Nephron progenitor cell (in vitro differentiated cells): ENCODE results near the gene MAP1LC3B.
A peak's percentile ranks its signal among the peaks of the same experiment; 100 is the strongest.

ENCODE experiments used
- DNase-seq: peaks from one replicate; pipeline ENCODE4 v3.0.0; 2021
- H3K27ac Mint-ChIP-seq: 2 replicates; pipeline ENCODE4 v1.8.0; 2021; ENCODE audit warnings: mild to moderate bottlenecking, moderate library complexity, mixed read lengths
- H3K27me3 Mint-ChIP-seq: 2 replicates; pipeline ENCODE4 v1.8.0; 2021; ENCODE audit warnings: mild to moderate bottlenecking, low read depth, mixed read lengths; ENCODE audit not compliant: poor library complexity
- H3K36me3 Mint-ChIP-seq: 2 replicates; pipeline ENCODE4 v1.8.0; 2021; ENCODE audit warnings: low read depth, mixed read lengths
- H3K4me1 Mint-ChIP-seq: 2 replicates; pipeline ENCODE4 v1.8.0; 2021; ENCODE audit warnings: mixed read lengths
- H3K4me3 Mint-ChIP-seq: 2 replicates; pipeline ENCODE4 v1.8.0; 2021; ENCODE audit warnings: mild to moderate bottlenecking, moderate library complexity, mixed read lengths
- H3K9me3 Mint-ChIP-seq: 2 replicates; pipeline ENCODE4 v1.8.0; 2021; ENCODE audit warnings: mild to moderate bottlenecking, moderate library complexity, mixed read lengths
- TF ChIP-seq, protein P1 (sequence below): fragments of 200-600 bp; sonication (generic); IDR thresholded peaks from 2 replicates; pipeline ENCODE4 v1.5.0; 2021; ENCODE audit warnings: antibody characterized with exemption

The MAP1LC3B gene

GRCh38 chr16:87438611-87438985 lies 46.5 kb downstream of the MAP1LC3B start:
- Mint-ChIP-seq H3K36me3 (peaks cover 38% of the 10 kb centered on the region), H3K4me1 (peaks cover 26% of the 10 kb centered on the region), H3K27me3 (no peaks in the 10 kb centered on the region), H3K9me3 (peaks cover 20% of the 10 kb centered on the region), H3K27ac (no peak overlapping the region), H3K4me3 (no peak overlapping the region)
- TF ChIP-seq, protein P1, sequence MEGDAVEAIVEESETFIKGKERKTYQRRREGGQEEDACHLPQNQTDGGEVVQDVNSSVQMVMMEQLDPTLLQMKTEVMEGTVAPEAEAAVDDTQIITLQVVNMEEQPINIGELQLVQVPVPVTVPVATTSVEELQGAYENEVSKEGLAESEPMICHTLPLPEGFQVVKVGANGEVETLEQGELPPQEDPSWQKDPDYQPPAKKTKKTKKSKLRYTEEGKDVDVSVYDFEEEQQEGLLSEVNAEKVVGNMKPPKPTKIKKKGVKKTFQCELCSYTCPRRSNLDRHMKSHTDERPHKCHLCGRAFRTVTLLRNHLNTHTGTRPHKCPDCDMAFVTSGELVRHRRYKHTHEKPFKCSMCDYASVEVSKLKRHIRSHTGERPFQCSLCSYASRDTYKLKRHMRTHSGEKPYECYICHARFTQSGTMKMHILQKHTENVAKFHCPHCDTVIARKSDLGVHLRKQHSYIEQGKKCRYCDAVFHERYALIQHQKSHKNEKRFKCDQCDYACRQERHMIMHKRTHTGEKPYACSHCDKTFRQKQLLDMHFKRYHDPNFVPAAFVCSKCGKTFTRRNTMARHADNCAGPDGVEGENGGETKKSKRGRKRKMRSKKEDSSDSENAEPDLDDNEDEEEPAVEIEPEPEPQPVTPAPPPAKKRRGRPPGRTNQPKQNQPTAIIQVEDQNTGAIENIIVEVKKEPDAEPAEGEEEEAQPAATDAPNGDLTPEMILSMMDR: no peak
- DNase-seq: no peak

GRCh38 chr16:87439926-87440325 lies 47.8 kb downstream of the MAP1LC3B start:
- H3K27ac Mint-ChIP-seq: no peak overlapping the region
- peaks cover 4% of the 10 kb centered on the region for H3K27me3 Mint-ChIP-seq
- peaks cover 26% of the 10 kb centered on the region for H3K4me1 Mint-ChIP-seq
- peaks cover 50% of the 10 kb centered on the region for H3K36me3 Mint-ChIP-seq
- H3K9me3 Mint-ChIP-seq: peaks cover 33% of the 10 kb centered on the region
- TF ChIP-seq, protein P1: no peak
- H3K4me3 Mint-ChIP-seq: no peak overlapping the region
- DNase-seq: no peak

DNA sequence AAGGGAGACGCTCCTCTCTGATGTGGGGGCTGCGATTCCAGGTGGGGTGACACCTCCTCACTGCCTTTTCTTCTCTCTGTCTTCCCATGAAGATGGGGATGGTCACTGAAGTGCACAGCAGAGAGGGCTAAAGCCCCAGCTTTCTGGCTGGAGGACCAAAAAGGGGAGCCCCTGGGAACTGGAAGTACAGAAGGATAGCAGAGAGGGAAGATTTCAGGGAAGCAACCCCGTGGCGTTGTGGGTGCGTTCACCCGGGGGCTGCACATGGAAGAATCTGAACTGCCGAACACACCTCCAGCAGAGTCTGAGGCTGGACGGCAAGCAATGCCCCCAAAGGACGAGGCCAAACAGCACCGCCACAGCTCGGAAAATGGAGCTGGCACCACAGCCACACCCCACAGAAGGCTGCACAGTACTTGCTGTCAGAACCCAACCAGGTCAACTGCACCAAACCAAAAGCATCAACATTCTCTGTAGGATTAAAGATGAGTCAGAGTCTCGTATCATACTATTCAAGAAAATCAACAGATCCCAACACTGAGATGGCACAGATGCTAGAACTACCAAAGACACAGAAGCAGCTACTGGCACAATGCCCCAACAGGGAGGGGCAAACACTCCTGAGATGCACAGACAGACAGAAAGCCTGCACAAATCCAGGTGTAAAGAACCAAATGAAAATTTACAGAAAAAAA lies 49.9 kb downstream of the MAP1LC3B start:
- Mint-ChIP-seq H3K9me3 (peaks cover 42% of the 10 kb centered on the region), H3K4me1 (peaks cover 13% of the 10 kb centered on the region), H3K4me3 (no peak overlapping the region), H3K27ac (peak overlapping the region; percentile 48), H3K27me3 (peaks cover 4% of the 10 kb centered on the region), H3K36me3 (peaks cover 68% of the 10 kb centered on the region)
- no peak for DNase-seq
- TF ChIP-seq, protein P1: no peak

- peaks cover 42% of the 10 kb centered on the region for H3K9me3 Mint-ChIP-seq
- peak overlapping the region; percentile 39 for H3K4me3 Mint-ChIP-seq
- peaks cover 4% of the 10 kb centered on the region for H3K27me3 Mint-ChIP-seq
- peaks cover 13% of the 10 kb centered on the region for H3K4me1 Mint-ChIP-seq
- H3K27ac Mint-ChIP-seq: peak overlapping the region; percentile 90
- peaks cover 73% of the 10 kb centered on the region for H3K36me3 Mint-ChIP-seq
- TF ChIP-seq, protein P1: no peak
- no peak for DNase-seq
Observed at GRCh38 chr16:87442581-87442966, 50.4 kb downstream of the MAP1LC3B start.

GRCh38 chr16:87443016-87443415 lies 50.9 kb downstream of the MAP1LC3B start:
- no peak for DNase-seq
- H3K27ac Mint-ChIP-seq: peak overlapping the region; percentile 90
- H3K4me3 Mint-ChIP-seq: peak overlapping the region; percentile 39

More at GRCh38 chr16:87443016-87443415, 50.9 kb downstream of the MAP1LC3B start:
- Mint-ChIP-seq H3K36me3 (peaks cover 78% of the 10 kb centered on the region), H3K4me1 (peaks cover 13% of the 10 kb centered on the region), H3K9me3 (peaks cover 42% of the 10 kb centered on the region), H3K27me3 (peaks cover 4% of the 10 kb centered on the region)
- TF ChIP-seq, protein P1: no peak
